ENCODE results near the gene PLCE1. TPM values are rescaled to one million over a fixed set of nuclear protein-coding genes. Genes with fewer than 3 reads are reported as not detected.

The PLCE1 gene
- polyA plus RNA-seq, 2 of the 4 experiments (the other 2 are of a cell fraction), result 10.7 to 18.2 TPM

- TF ChIP-seq JUN (IDR thresholded peaks at IDR 0.05) (0 out of 5 replicates have a peak, but pooled peaks of 1 of the 2 experiments have one; percentile 18), MAX (IDR thresholded peaks at IDR 0.05) (peak; percentile 82)
Observed at GRCh38 chr10:93991596-93992284, 2.0 kb upstream of the PLCE1 start (continued).

- Histone ChIP-seq H3K9me3 (0 out of 3 replicates have a peak, but pooled peaks cover 4% of the 10 kb centered on the region), H3K4me2 (peak overlapping the region; percentile 71), H3K4me1 (peaks cover 46% of the 10 kb centered on the region), H3K4me3 (peak overlapping the region; percentile 12; the same call in 1 of the 3 replicates), H3K27ac (peak overlapping the region; percentile 91 to 93)
- CTCF ChIA-PET, result interaction anchor here (1.0 to 1.9 kb wide), 11 partner anchors 9 to 328 kb away, joined by 3 to 8 read pairs (median 3); no protein-coding TSS in a partner anchor
- POLR2A ChIA-PET, result interaction anchor here (0.7 to 1.9 kb wide), 3 partner anchors 14 to 325 kb away, joined by 3 to 6 read pairs (median 3); no protein-coding TSS in a partner anchor
- TF ChIP-seq FOSB (CRISPR knock-in tag; IDR thresholded peaks at IDR 0.05) (no peak), GATA3 (IDR thresholded peaks at IDR 0.05; ENCODE audit: borderline replicate concordance) (0 out of 2 replicates have a peak, but pooled peaks have one; percentile 2)
- DNase-seq (ENCODE audit: low read depth in 1 of 2, low spot score in 1 of 2) (peak; percentile 55 to 62), ATAC-seq (peak in 1 of 2 experiments; percentile 67; a peak in 3 of 6 replicates), FAIRE-seq (peak; percentile 67)
- WGBS (ENCODE audit: missing lambda C conversion rate), result 54% methylated on average over 2 of the region's 2 CpGs
Observed at GRCh38 chr10:93992400-93993030, 1.2 kb upstream of the PLCE1 start.

- TF ChIP-seq E2F6 (IDR thresholded peaks at IDR 0.05; ENCODE audit: borderline replicate concordance, low read depth) (peak; percentile 74), ATOH8 (CRISPR knock-in tag; IDR thresholded peaks at IDR 0.05; ENCODE audit: low read depth) (no peak), RARB (CRISPR knock-in tag; IDR thresholded peaks at IDR 0.05) (no peak), RNF2 (IDR thresholded peaks at IDR 0.05; ENCODE audit: borderline replicate concordance, low read depth) (no peak), SMC3 (IDR thresholded peaks at IDR 0.05) (no peak), KDM1A (IDR thresholded peaks at IDR 0.05; ENCODE audit: low read depth) (peak; percentile 12; the same call in 1 of the 2 replicates), CHD4 (IDR thresholded peaks at IDR 0.05; ENCODE audit: borderline replicate concordance) (no peak), MAX (IDR thresholded peaks at IDR 0.05) (0 out of 2 replicates have a peak, but pooled peaks have one; percentile 27), JUNB (IDR thresholded peaks at IDR 0.05) (no peak), EHF (CRISPR knock-in tag; IDR thresholded peaks at IDR 0.05) (no peak), POLR2AphosphoS2 (conservative IDR thresholded peaks at IDR 0.05; ENCODE audit: low read length) (no peak), EP300 (IDR thresholded peaks at IDR 0.05) (no peak), ZNF302 (CRISPR knock-in tag; IDR thresholded peaks at IDR 0.05) (no peak), ELK1 (IDR thresholded peaks at IDR 0.05; ENCODE audit: low read depth, low read length) (no peak), TFCP2L1 (CRISPR knock-in tag; IDR thresholded peaks at IDR 0.05) (no peak), BHLHE40 (IDR thresholded peaks at IDR 0.05; ENCODE audit: low read depth, low read length) (no peak), POLR2A (IDR thresholded peaks at IDR 0.05; ENCODE audit: low read length) (no peak), BCL3 (IDR thresholded peaks at IDR 0.05) (0 out of 3 replicates have a peak, but pooled peaks have one; percentile 4), RAD21 (conservative IDR thresholded peaks at IDR 0.05 in 1 of 2, IDR thresholded peaks at IDR 0.05 in 1 of 2) (no peak), MAZ (IDR thresholded peaks at IDR 0.05; ENCODE audit: borderline replicate concordance, low read depth, low read length) (no peak), HES2 (IDR thresholded peaks at IDR 0.05) (no peak)
- Histone ChIP-seq H3K4me3 (peak overlapping the region; percentile 63), H3K4me1 (peaks cover 46% of the 10 kb centered on the region), H3K9me3 (0 out of 3 replicates have a peak, but pooled peaks cover 4% of the 10 kb centered on the region), H3K27ac (peak overlapping the region; percentile 91 to 93), H3K4me2 (peak overlapping the region; percentile 71)
- FAIRE-seq, result no peak
- peak; percentile 38 to 45 for ATAC-seq
- no peak for DNase-seq (ENCODE audit: low read depth in 1 of 2, low spot score in 1 of 2)
- ChIA-PET CTCF (interaction anchor here (0.6 to 1.4 kb wide), 4 partner anchors 13 to 124 kb away, joined by 3 to 4 read pairs (median 3); no protein-coding TSS in a partner anchor), POLR2A (interaction anchor here (1.1 kb wide), 1 partner anchor 14 kb away, joined by 3 read pairs; no protein-coding TSS in a partner anchor)
- whole genome bisulfite sequencing (ENCODE audit: missing lambda C conversion rate), result 6% methylated on average over 4 of the region's 25 CpGs
Observed at GRCh38 chr10:93993414-93993781, 333 bp upstream of the PLCE1 start.
